ENCODE measurements around the gene PLCL1.
"Not testable (repeated sequence)": the region's sequence is repeated elsewhere in the genome, so short reads cannot be mapped to it uniquely, and the experiment has no call there.

The PLCL1 gene

GRCh38 chr2:198008230-198008629 is 203.8 kb downstream of the PLCL1 start:
- DNase-seq = no peak

- DNase-seq = no peak
Observed at GRCh38 chr2:198012025-198012424, 207.6 kb downstream of the PLCL1 start.

- no peak for DNase-seq
Observed at GRCh38 chr2:198016243-198016642, 211.8 kb downstream of the PLCL1 start.

DNA sequence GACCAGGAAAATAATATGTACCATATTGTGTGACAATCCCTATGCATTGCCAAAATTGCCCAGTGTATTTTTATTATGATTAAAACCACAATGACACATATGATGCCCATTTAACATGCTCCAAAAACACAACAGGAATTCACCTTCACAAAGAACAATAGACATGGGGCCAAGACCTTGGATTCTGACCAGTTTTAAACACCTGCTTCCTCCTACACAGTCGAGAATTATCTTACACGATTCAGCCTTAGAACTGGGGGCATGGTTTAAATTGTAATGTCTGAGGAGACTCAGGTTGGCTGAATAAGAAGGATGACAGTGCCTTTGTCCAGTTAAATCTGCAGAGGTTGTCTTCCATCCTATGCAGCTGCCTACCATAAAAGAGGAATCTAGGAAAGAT is 212.7 kb downstream of the PLCL1 start:
- no peak for DNase-seq

- no peak for DNase-seq
Observed at GRCh38 chr2:198028955-198029354, 224.6 kb downstream of the PLCL1 start.

DNA sequence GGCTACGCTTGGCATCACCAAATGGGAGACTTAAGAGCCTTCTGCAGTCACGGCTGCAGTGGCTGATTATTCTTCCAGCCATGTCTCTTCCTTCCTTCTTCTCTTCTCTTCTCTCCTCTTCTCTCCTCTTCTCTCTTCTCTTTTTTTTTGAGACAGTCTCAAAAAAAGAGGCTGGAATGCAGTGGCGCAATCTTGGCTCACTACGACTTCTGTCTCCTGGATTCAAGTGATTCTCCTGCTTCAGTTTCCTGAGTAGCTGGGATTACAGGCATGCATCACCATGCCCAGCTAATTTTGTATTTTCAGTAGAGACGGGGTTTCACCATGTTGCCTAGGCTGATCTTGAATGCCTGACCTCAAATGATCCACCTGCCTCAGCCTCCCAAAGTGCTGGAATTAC is 225.2 kb downstream of the PLCL1 start:
- not testable (repeated sequence) for DNase-seq

DNA sequence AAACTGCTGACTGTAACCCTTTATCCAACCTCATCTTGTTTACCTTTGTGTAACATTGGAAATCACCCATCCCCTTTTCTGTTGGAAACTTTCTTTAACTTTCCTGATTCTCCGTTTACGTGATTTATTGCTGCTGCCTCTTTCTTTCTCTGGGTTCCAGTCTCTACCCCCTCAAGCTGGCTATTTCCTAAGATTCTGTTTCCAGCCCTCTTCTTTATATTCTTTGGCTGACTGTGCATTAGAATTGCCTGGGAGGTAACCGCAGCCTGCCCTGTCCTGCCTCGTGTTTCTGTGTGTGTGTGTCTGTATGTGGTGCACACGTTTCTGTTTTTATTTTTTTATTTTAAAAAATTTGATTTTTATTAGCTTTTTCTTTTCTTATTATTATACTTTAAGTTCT is 229.2 kb downstream of the PLCL1 start:
- no peak for DNase-seq

DNA sequence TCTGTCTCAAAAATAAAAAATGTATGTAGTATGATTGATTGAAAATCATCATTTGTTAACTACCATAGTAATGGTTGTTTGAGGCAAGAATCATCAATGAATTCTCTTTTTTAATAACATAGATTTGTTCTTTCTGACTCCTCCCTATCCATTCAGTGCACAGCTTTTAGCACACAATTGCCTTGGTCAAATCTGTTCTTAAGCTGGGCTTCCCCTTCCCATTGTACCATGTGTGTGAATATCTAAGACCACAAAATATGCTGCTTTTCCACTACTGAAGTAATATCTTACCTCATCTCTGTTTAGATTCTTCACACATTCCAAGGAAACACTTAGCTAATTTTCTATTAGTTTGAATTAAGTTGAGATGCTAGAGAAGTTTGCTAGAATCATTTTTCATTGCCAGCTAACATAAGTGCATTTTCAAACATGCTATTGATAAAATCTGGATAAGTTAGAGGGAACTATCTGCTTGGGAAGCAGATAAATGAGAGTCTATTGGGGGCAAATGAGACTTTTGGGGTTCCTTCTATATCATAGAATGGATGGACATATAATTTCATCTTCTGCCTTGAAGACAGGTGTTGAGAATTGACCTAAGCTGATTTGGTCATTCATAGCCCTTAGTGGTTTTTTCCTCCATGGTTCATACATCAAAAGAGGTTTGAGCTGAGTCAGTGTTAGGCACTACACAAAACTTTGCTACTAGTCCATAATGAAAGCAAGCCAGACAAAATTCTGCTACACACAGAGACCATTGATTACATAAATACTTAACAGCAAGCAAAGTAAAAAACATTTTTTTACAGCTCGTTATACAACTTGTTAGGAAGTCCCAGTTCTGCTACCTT is 231.9 kb downstream of the PLCL1 start:
- DNase-seq = no peak

GRCh38 chr2:198040835-198041234 is 236.4 kb downstream of the PLCL1 start:
- DNase-seq = no peak

- DNase-seq = no peak
Observed at GRCh38 chr2:198042189-198042588, 237.8 kb downstream of the PLCL1 start.

- no peak for DNase-seq
Observed at GRCh38 chr2:198044777-198045176, 240.4 kb downstream of the PLCL1 start.

- DNase-seq = no peak
Observed at GRCh38 chr2:198045227-198045626, 240.8 kb downstream of the PLCL1 start.

DNA sequence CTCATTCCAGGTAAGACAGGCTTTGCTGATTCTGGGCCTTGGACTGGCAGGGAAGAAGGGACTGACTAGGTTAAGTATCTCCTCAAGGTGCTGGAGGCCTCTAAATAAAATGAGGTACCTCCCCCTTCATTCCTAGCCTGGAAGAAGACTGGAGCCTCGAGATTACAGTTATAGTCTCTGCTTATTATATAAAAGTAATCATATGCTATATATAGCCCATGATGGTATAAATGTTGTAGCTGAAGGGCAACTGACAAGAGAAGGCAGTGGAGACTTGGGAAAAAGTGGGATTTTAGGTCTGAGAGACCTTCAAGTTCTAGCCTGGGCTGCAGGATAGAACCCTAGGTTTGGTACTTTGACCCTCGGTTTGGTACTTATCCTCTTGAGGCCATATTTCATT is 248.3 kb downstream of the PLCL1 start:
- no peak for DNase-seq

DNA sequence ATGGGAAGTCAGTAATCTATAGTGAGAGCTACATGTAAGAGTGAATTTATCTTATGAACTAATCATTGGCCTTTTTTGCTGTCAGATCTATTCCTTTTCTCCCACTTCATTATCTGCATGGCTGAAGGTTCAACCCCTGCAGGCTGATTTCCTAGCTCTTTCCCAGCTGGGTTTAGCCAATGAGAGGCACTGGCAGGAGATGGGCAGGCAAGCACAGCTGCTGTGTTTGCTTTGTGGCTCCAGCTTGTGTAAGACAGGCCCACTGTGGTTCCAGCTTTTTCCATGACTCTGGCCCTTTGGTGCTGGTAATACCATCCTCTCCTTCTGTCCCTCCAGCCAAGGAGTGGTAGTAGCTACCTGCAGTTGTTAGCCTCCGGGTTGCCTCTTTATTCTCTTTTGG is 248.8 kb downstream of the PLCL1 start:
- no peak for DNase-seq

DNA sequence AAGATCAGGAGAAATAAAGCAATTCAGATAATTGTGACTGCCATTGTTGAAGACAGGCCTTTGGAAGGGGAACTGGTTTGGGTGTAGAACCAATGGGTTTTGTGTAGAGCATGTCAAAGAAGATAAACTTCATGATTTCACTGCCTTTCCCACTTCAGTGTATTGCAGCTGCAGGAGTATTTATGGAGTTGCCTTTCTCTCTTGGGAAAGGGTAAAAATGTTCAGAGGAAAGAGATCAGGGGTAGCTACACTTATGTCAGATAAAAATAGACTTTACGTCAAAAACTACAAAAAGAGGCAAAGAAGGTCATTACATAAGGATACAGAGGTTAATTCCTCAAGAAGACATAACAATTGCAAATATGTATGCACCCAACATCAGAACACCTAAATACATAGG is 249.4 kb downstream of the PLCL1 start:
- no peak for DNase-seq

GRCh38 chr2:198054299-198054698 is 249.9 kb downstream of the PLCL1 start:
- DNase-seq = peak; percentile 74

DNA sequence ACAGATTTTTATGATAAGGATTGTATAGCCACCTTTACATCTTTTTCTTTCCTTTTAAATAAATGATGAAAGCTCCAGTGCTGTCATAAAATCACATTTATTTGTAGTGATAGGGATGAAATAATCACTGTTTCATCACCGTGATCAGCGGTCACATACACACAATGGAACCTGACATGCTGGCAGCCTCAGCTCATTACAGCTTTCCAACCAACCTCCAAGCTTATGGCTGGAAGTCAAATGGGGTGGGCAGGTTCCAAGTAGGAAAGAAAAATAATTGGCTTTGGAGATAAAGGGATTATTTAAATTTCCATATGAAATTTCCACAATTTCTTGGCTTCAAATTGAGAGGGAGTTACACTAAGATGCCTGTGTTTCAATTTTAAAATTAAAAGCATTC is 251.3 kb downstream of the PLCL1 start:
- DNase-seq = no peak

- DNase-seq = no peak
Observed at GRCh38 chr2:198056836-198057235, 252.4 kb downstream of the PLCL1 start.

DNA sequence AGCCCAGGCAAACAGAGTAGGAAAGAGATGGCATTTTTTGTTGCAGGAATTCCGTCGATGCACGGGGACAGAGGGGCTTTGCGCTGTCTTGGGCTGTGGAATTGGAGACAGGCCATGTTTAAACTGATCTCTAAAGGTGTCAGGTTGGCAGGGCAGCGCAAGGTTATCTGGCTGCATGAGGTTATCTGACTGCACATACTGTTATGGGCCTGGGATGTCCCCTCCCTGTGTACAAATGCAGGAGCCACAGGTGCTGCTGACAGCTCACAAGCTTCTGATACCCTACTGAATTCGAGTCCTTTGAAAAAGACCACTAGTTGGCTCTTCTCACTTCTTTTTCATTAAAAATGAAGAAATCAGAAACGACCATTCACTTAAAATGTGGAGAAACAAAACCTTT is 255.4 kb downstream of the PLCL1 start:
- no peak for DNase-seq

DNA sequence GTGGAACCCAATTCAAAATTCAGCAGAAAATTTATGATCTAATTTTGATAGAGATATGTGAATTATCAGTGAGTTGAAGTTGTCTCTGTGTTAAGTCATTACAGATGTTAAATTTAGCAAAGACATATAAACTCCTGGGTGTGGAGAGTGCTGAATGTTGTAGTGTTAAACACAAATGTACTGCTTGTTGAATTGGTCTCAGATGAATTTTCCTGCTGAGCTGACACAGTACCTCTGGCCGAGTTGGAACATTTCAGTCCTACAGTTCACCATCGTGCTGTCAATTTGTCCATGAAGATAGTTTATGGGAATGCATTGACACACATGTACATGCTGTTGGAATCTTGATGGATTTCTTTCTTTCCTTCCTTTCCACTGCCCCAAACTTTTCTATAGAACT is 255.9 kb downstream of the PLCL1 start:
- no peak for DNase-seq

- DNase-seq = no peak
Observed at GRCh38 chr2:198062826-198063225, 258.4 kb downstream of the PLCL1 start.

DNA sequence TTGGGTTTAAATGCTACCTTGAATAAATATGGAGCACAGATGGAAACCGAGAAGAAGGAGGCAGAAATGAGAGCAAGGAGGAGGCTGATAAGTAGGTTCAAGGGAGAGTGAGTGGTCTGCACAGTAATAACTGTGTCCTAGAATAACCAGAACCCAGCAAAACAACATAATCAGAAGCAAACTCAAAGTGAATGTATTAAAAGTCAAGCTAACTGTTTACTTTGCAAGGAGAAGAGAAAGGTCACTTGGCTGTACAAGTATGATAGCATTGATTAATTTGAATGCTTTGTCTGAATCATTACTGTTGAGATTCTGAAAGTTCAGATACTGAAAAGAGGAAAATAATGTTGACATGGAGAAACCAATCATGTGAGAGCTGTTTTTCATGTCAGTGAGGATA is 258.8 kb downstream of the PLCL1 start:
- DNase-seq = no peak

DNA sequence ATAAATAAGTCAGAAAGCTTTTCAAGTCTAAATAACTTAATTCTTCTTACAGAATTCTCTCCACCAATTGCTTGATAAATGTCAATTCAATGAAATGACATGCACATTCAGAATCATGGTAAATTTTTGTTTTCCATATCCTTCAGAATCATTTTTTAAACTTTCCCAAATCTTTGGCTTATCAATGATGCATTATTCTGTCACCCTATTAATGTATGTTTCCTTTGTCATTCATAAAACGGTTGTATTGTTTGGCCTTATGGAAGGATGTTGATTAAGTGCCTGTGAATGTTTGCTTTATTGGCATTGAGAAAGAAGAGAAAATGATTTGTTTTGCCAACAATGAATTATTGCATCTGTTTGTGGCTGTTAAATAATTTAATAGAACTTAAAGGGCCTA is 260.9 kb downstream of the PLCL1 start:
- DNase-seq = no peak

- DNase-seq = no peak
Observed at GRCh38 chr2:198066597-198066996, 262.2 kb downstream of the PLCL1 start.

GRCh38 chr2:198072655-198073054 is 268.3 kb downstream of the PLCL1 start:
- no peak for DNase-seq
